GM19463 (cell line): ENCODE data around the gene CARHSP1.
"Not testable (repeated sequence)": the region's sequence is repeated elsewhere in the genome, so short reads cannot be mapped to it uniquely, and the experiment has no call there.

Experiments
- ATAC-seq: cut with Tn5 transposase; IDR thresholded peaks from one replicate; pipeline ENCODE4 v1.9.1; 2021; ENCODE audit warnings: mild to moderate bottlenecking, moderate library complexity; ENCODE audit not compliant: unreplicated experiment

The CARHSP1 gene

DNA sequence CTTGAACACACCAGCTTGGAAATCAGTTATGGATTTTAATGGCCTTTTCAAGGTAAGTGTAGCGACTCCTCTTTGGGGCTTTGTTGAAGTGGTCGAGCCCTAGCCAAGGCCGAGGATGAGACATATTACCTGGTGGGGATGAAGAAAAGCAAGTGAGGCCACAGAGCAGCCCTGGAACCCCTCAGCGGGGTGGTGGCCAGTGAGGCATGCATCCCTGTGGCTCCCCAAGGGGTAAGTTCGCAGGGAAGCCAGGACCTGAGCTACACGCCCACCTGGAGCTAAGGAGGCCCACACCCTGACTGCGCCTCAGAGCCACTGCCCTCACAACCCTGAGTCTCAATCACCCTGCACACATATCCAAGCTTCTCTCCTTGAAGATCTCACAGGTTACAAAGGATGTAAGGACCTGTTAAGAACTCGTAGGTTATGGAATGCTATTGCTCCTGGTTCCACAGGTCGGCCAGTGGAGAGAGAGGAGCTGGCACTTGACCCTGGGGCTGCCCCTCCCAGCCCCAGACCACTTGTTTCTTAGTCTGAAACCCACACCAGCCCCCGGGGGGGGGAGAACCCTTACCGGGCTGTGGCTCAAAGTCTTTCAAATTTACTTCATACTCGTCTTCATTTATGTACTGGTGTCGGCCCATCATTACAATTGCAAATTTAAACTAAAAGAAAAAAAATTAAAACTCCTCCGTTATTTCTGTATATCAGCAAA lies 25.3 kb upstream of the CARHSP1 start:
- ATAC-seq = no peak

DNA sequence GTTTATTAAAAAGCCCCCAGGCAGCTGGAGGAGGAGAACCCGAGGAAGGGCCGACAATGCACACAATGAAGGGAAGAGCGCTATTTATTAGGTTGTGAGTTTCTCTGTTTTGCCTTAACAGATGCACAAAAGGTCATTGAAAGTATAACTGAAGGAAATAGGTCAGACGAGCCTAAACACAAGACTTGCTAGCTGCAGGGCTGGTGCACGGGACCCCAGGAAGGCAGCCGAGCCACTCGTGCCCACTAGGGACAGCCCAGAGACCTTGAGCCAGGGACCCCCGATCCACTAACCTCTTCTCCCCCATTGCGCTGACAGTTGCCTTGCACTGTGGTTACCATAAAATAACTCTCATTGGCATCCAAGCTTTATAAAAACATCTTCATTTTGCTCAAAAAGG lies 24.6 kb upstream of the CARHSP1 start:
- no peak for ATAC-seq

DNA sequence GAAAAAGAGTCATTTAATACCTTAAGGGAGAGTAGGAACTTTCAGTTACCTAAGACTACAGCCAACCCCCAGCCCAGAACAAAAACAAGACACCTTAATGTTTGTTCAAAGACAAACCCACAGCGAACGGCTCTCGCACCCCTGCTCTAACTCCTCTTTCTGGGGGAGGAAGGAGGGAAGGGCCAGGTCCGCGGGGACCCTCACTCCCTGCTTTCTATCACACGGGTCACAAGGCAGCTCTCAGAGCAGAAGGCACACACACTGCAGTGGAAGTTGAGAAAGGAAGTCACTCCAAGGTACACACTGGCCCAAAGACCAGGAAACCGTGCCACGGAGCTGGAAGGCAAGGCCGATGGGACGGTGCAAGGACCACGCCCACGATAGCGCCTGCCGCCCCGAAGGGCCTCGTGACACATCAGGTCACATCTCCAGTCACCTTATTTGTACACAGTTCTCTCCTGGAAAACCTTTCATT lies 23.3 kb upstream of the CARHSP1 start:
- ATAC-seq = peak; percentile 24

DNA sequence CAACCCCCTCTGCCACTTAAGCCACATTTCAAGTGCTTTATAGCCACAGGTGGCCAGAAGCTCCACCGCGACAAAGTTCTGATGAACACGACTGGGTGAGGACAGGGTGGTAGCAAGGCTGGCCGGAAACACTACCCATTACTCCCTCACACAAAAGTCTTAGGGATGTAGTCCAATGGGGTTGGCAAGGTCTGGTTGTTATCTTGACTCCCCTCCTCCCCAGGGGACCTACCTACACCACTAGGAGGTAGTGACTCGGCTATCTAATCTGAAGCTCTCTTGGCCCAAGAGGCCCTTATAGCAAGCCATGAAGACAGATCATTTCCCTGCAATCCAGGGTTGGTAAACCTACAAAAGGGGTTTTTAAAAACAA lies 21.7 kb upstream of the CARHSP1 start:
- no peak for ATAC-seq

DNA sequence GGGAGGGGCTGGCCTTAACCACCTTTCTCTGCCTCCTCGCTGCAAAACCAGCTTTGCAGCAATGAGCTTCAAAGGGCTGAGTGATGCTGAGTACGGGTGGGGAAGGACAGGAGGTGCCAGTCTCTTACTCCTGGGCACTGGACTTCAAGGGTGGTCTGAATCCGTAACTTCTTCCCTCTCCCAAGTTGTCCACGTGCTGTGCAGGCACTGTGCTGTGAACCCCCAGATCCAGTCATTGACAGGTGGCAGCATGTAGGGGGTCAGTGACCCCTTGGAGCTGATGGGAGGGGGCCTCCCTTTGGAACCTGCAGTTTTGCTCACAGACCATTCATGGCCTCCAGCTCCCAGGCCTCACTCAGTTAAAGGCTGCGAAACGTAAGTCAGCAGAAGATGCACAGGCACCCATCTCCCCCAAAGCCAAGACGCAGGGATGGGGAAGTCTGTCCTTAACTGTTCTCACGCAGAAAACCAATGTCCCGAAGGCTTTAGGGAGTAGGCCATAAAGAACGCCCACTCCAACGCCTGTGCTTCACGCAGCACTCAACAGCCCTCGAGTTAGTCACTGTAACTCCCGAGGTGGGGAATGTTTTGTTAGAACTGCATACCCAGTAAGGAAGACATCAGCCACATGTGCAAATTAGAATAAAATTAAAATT lies 21.2 kb upstream of the CARHSP1 start:
- no peak for ATAC-seq

DNA sequence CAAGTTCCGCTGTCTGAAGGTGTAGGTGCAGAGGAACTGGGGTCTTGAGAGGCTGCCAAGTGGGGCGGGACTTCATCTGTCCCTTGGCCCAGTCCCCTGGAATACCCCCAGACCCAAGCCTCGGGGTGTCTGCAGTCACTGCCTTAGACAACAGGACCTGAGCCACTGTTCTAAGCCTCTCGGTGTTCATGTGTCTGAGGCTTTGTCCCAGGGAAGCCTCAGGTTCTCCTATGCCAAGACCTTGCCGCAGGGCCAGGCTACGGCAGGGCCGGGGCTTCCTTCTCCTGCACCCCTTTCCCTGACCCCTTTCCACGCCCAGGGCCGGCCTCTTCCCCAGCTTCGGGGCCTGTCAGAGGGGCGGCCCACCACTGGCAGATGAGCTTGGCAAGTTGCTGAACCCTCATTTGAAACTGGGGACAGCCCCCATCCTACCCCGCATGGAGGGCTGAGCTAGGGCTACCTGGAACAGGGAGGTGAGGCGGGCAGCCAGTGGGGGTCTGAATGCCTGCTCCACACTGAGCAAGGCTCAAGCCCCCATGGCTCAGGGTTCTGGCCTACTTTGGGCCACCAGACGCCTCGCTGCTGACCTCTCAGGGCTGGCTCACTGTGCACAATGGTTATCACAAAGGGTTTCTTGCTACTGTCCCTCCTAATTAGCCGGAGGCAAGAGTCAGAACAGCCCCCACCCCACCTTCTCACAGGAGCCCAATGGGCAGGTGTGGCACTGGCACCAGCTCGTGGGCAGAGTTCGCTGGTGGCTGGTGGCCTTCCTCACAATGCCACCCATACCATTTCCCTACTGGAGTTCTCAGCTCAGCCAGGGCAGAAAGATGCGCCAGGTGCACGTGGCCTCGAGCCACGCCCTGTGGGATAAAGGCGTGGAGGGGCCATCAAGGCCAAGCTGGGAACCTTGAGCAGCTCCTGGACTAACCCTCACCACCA lies 20.4 kb upstream of the CARHSP1 start:
- no peak for ATAC-seq

DNA sequence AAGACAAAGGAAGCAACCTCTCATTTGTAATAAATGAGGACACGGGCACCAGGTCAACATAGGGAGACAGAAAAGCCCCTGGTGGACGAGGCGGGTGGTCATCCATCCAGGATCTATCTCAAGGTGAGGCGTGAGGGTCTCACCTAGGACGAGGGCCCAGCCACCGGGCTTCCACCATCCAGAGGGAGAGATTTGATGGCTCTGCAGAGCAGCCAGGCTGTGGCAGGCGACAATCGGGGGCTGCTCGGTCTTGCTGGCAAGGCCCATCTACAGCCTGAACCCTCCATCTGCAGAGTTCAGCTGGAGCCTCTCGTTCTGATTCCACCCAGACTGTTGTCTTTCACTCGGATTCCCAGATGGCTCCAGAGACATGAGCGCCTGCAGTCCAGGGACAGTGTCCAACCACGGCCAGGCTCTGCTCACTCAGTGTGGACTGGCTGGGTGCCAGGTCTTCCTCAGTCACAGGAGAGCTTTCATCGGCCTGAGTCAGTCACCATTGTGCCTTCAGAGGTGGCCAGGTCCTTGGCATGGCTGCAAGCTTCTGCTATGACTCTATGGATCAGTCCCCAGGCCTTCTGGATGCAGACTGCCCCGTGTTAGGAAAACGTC lies 19.2 kb upstream of the CARHSP1 start:
- no peak for ATAC-seq

DNA sequence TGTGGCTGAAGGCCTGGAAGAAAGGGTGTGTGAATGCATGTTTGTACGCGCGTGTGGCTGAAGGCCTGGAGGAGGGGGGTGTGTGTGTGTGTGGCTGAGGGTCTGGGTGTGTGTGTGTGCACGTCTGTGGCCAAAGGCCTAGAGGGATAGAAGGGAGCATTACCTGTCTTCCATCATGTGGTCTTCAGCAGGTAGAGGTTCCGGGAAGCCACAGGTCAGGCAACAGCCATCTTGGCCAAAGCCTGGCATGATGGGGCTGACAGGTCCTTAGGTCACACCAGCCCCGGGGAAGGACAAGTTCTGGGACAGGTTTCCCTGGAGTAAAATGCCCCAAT lies 18.6 kb upstream of the CARHSP1 start:
- ATAC-seq = no peak

DNA sequence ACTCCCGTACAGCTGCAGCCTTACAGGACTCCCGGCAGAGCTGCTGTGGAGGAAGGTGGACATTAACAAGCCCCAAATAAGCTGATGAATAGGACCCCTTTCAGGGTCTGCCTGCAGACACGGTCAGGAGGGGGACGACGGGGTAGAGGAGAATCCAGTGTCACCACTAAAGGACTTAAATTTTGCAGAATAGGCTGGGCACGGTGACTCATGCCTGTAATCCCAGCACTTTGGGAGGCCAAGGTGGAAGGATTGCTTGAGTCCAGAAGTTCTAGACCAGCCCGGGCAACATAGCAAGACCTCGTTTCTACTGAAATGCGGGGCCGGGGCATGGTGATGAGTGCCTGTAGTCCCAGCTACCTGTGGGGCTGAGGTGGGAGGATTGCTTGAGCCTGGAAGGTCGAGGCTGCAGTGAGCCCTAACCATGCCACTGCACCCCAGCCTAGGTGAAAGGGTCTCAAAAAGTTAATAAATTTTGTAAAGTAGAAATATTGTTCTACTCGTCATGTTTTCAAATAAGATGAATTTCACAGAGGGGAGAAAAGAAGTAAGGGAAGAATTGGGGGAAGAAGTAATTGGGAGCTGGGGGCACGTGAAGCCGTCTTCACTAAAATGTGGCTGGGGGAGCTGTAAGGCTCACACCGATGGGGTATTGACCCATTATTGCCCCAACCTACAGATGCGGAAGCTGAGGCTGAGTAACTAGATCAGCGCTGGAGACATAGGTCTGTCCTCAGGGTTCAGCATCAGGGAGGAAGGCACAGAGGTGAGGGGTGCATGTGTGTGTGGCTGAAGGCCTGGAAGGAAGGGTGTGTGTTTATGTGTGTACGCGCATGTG lies 18.0 kb upstream of the CARHSP1 start:
- no peak for ATAC-seq

DNA sequence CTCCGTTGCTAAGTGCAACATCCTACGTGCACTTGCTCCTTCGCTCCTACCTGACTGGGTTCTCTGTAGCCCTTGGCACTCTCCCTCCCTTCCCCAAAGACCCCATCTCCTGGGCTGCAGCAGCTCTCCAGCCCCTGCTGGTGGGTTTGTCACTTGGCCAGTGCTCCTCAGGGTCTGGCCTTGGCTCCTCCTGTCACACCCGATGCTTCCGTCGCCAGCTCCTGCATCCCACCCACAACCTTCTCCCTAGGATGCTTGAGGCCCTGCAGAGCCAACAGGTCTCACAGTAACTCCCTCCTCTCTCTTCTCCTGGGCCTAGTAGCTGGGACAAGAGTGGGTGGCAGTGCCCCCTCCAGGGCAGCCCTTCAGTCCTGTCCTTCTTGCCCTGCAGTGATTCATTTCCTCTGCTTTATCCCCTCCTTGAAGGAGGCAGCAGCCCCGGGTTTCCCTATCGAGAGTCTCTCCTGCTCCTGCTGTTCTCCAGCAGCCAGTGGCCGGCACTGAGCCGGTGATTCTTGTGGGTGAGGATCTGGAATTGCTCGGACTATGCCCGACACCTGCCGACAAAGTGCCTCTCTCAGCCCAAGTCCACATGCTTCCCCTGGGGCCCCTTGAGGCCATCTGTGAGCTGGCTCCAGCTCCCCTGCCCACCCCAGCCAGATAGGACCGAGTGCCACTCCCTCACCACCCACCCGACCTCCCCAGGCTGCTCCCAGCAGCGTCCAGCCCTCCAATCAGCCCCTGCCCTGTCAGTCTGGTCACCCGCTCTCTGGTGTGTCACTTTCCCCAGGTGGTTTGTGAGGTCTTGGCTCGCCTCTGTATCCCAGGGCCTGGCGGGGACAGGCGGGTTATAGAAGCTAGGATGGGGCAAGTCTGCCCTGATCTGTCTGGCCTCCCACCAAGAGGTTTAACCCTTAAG lies 17.1 kb upstream of the CARHSP1 start:
- no peak for ATAC-seq

DNA sequence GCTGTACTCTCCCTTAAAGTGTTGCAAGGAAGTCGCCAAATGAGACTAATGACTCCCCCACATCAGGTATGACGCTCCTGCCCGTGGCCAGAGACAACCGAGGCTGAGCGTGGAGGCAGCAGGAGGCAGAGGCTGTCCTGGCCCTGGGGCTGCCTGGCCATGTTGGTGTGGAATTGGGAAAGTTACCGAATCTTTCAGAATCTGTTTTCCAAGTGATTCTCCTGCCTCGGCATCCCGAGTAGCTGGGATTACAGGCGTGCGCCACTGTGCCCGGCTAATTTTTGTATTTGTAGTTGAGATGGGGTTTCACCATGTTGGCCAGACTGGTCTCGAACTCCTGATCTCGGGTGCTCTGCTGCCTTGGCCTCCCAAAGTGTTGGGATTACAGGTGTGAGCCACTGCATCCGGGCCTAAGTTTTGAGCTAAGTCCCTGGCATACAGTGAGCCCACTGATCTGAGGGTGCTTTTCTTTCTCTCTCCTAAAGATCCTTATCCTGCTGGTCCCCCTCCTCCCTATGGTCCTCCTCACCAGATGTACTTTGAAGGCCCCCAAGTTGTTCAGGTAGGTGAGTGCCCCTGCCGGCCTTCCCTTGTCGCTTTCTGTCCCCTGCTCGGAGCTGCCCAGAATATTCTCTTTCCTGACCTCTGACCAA lies 14.0 kb upstream of the CARHSP1 start:
- no peak for ATAC-seq

DNA sequence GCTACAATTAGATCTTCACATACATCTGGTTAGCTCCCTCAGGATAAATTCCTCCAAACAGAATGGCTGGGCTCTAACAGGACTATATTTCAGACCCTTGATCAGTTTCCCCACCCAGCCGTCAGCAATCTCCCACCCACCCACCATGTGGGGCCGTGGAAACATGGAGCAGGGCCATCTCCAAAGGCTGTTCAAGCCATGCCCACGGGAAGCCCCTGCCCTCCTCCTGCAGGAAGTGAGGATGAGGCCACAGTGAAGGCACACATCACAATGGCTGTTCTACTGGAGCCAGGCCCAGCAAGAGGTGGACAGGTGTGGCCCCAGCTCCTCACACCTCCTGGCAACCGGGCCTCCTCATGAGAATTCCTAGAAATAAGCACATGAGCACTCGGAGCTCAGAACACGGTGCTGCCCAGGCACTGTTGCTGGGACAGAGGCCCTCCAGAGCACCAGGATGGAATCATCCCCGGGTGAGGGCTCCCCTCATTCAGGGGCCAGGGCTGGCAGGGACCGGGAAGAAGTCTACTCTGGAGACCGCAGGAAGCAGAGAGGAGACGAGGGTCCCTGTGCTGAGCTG lies 13.3 kb upstream of the CARHSP1 start, which contains the start of gene LITAFD:
Gene LITAFD (plus strand): TSS at position 311 of the 577 bp plus-strand sequence. CDS start 2,005 bp downstream, outside the sequence.
- ATAC-seq = no peak

DNA sequence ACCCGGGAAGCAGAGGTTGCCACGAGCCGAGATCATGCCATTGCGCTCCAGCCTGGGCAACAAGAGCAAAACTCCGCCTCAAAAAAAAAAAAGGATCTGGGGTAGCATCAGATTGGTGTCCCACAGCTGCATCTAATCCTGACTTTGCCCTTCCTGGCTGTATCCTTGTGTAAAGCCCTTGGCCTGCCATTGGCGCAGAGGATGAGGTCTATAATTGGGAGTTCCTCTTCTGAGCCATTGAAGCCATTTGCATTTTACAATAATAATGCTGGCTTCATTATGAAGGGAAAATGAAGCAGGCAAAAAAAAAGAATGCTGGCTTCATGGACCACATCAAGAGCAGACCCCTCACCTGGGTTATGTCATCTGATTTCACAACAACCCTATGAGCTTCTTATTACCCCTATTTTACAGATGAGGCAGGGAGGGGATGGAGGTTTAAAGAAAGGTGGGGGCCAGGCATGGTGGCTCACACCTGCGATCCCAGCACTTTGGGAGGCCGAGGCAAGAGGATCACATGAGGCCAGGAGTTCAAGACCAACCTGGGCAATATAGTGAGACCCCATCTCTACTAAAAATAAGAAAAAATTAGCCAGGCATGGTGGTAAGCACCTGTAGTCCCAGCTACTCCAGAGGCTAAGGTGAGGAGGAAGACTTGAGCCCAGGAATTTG lies 12.2 kb upstream of the CARHSP1 start:
- no peak for ATAC-seq

DNA sequence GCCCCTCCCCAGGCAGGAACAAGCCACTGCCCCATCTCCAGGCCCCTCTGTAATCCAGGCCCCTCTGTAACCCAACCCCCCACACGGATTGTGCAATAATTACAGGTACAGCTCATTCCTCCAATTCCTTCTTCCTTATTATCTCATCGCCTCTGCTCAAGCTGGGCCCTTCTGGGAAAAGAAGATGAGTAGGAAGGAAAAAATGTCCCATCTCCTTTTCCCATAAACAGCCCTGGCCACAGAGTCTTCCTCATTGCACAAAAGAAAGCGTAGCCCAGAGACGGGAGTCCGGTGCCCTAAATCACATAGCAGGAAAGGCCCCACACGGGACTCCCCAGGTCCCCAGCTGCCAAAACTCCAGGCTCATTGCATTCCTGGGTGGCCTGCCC lies 9.7 kb upstream of the CARHSP1 start:
- no peak for ATAC-seq

DNA sequence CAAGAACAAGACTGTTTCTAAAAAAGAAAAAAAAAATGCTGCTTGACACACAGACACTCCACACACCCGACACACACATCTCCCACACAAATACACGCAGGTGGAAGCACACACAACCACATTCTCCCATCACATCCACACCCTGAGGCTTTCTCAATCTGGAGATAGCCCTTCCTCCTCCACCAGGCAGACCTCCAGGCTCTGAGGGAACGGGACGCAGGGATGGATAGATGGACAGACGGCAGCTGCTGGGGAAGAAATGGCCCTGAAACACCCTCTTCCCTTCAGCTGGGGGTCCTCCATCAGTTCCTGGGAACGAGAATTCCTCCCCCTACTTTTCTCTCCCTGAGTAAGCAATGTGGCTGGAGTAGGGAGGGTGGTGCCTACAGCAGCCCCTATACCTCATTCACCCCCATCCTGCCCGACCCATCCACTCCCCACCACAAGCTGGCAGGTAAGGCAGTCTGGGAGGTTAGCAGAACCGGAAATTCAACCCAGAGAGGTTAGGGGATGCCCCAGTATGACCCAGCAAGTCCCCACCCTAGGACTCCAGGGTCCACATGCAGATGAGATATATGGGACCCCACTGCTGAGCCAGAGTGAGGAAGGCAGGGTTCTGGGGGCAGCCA lies 9.2 kb upstream of the CARHSP1 start:
- no peak for ATAC-seq

DNA sequence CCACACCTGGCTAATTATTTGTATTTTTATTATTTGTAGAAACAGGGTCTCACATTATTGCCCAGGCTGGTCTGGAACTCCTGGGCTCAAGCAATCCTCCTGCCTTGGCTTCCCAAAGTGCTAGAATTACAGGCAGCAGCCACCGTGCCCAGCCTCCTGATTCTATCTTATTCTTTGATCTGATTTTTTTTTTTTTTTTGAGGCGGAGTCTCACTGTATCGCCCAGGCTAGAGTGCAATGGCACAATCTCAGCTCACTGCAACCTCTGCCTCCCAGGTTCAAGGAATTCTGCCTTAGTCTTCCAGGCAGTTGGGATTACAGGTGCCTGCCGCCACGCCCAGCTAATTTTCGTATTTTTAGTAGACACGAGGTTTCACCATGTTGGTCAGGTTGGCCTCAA lies 6.5 kb upstream of the CARHSP1 start:
- not testable (repeated sequence) for ATAC-seq

DNA sequence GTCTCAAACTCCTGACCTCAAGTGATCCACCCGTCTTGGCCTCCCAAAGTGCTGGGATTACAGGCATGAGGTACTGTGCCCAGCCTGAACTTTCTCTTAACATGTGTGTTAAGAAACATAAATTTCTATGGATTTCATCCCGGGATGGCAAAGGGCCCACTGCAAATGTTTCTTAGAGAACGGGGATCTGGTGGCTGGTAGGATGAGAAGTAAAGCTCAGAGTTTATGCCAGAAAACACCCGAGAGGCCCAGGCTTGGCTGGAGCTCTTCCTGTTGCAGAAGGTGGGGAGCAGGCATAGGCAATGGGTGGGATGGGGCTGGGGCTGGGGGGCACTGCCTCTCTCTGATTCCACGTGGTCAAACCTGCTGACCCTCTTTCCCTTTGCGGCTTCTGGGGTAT lies 5.6 kb upstream of the CARHSP1 start:
- no peak for ATAC-seq
